Right lobe of liver (tissue), 6 donors: Measurements from ENCODE around the gene MALL. TPM values are rescaled to one million over a fixed set of nuclear protein-coding genes. Genes with fewer than 3 reads are reported as not detected.
A peak's percentile ranks its signal among the peaks of the same experiment; 100 is the strongest.
"Not testable (repeated sequence)": the region's sequence is repeated elsewhere in the genome, so short reads cannot be mapped to it uniquely, and the experiment has no call there.

Experiments
- ATAC-seq, 4 donors: fragments of 200-7000 bp; cut with Tn5 transposase; one replicate each; pipeline ENCODE4 v1.9.1; 2020; ENCODE audit warnings: mild to moderate bottlenecking in 4 of 4, moderate library complexity in 4 of 4
- DNase-seq, 3 donors: peaks; one replicate each; pipeline ENCODE4 v3.0.0-alpha.2; 2020
- H3K27ac ChIP-seq, 3 donors: fragments of 200-600 bp; one replicate each; pipeline ENCODE4 v1.8.0; 2022
- H3K27me3 ChIP-seq, 2 donors: fragments of 200-600 bp; one replicate each; pipeline ENCODE4 v1.8.0; 2022
- H3K36me3 ChIP-seq, 4 donors: fragments of 200-600 bp; sonication (generic) in 1 of 4; one replicate each; pipeline versions ENCODE4 v1.5.1 to v1.8.0; 2017 to 2022; ENCODE audit warnings: control low read depth in 1 of 4
- H3K4me1 ChIP-seq, 4 donors: fragments of 200-600 bp; sonication (generic) in 1 of 4; one replicate each; pipeline versions ENCODE4 v1.5.1 to v1.8.0; 2017 to 2022; ENCODE audit warnings: control low read depth in 1 of 4
- H3K4me3 ChIP-seq, 3 donors: fragments of 200-600 bp; one replicate each; pipeline ENCODE4 v1.8.0; 2022
- H3K9me3 ChIP-seq, 4 donors: fragments of 200-600 bp; sonication (generic) in 1 of 4; one replicate each; pipeline versions ENCODE4 v1.5.1 to v1.8.0; 2017 to 2022; ENCODE audit warnings: control low read depth in 1 of 4
- POLR2A ChIP-seq: fragments of 450-650 bp; IDR thresholded peaks from one replicate; pipeline ENCODE4 v1.6.1; 2017; ENCODE audit warnings: antibody characterized with exemption, mild to moderate bottlenecking
- WGBS: methylation state at CpG from one replicate; pipeline ENCODE4 v1.1.6; 2018; ENCODE audit warnings: low coverage, low lambda C conversion rate; ENCODE audit not compliant: insufficient coverage; ENCODE audit errors: missing lambda C conversion rate; 5-methylcytosine and 5-hydroxymethylcytosine counted together
- intact Hi-C, 2 donors: fragments of 100-400 bp; cut with DNase I; formaldehyde crosslinking; loops; one replicate each; pipeline versions ENCODE4 v1.11.2 to v1.14.1; 2022
- long read RNA-seq: library from polyadenylated mRNA; unstranded; transcript quantifications from one replicate; pipeline ENCODE4 v2.0.0, GENCODE V29; 2019
- total RNA-seq, 6 experiments: library from RNA; depleted of rRNA in 2 of 6; stranded (reverse); fragments of >200 nt in 2 of 6; fragmentation: NEBNext Ultra II Directional in 3 of 6; extraction: Animal tissue kit (Norgen Biotek cat#: 25700) in 3 of 6; gene quantifications; one replicate each; pipeline versions ENCODE4 v1.1.0 to v1.2.4, GENCODE V29; 2016 to 2023
- TF ChIP-seq, protein P1 (sequence below), 4 donors: fragments of 200-600 bp in 3 of 4; fragments of 450-650 bp in 1 of 4; IDR thresholded peaks; one replicate each; pipeline versions ENCODE4 v1.5.1 to v1.8.0; 2016 to 2022; ENCODE audit warnings: antibody characterized with exemption in 4 of 4, mild to moderate bottlenecking in 2 of 4
- donor health status: DM: no; HTN: yes; CAD: no.
- donor health status: DM: no; HTN: no; CAD: no.
- donor health status: DM: no; HTN: no; CAD: no.
- donor health status: DM: no; HTN: yes; CAD: no.
- donor health status: DM: no; HTN: yes; CAD: no.

MALL gene
- 1 to 10 TPM; 1.1 to 3.1 (median 2.2) TPM for total RNA-seq
- long read RNA-seq, result 0 reads

DNA sequence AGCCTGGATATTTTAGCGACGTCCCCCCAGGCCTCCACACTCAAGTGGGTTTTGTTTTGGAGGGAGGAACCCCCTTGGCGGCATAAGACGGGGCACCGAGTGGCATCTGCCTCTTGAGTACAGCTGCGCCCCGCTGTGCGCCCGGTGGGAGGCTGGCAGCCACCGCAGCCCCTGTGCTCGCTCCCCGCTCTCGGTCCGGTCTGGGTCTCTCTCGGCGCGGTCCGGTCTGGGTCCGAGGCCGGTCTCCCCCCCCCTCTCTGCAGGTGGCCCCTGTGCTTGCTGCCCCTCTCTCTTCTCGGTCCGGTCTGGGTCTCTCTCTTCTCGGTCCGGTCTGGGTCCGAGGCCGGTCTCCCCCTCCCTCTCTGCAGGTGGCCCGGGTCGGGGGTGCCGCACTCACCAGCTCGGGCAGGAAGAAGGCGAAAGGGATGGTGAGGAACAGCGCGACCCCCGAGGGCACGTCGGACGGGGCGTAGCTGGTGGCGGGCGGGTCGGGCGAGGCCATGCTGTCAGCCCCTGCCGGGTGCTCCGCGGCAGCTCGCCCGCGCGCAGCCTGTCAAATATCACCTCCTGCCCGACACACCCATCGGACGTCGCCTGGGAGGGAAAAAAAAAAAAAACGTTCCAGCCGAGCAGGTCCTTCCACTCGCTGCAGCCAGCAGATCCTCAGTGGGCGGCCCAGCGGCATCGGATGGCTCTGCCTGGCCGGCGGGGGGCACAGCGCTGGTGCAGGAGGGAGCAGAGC, at the start of gene MALL:
Gene MALL (minus strand): TSS at position 532 of the 742 bp plus-strand sequence. CDS start 30 bp downstream, at position 502.
- WGBS, result 11% methylated on average over 11 of the region's 62 CpGs
- Histone ChIP-seq H3K9me3 (no peaks in the 10 kb centered on the region), H3K4me1 (no peaks in the 10 kb centered on the region), H3K36me3 (no peaks in the 10 kb centered on the region), H3K4me3 (peak within 1 kb of the TSS in 1 of 3 donors; percentile 10), H3K27me3 (no peaks in the 10 kb centered on the region), H3K27ac (no peak within 1 kb of the TSS)
- TF ChIP-seq, protein P1, sequence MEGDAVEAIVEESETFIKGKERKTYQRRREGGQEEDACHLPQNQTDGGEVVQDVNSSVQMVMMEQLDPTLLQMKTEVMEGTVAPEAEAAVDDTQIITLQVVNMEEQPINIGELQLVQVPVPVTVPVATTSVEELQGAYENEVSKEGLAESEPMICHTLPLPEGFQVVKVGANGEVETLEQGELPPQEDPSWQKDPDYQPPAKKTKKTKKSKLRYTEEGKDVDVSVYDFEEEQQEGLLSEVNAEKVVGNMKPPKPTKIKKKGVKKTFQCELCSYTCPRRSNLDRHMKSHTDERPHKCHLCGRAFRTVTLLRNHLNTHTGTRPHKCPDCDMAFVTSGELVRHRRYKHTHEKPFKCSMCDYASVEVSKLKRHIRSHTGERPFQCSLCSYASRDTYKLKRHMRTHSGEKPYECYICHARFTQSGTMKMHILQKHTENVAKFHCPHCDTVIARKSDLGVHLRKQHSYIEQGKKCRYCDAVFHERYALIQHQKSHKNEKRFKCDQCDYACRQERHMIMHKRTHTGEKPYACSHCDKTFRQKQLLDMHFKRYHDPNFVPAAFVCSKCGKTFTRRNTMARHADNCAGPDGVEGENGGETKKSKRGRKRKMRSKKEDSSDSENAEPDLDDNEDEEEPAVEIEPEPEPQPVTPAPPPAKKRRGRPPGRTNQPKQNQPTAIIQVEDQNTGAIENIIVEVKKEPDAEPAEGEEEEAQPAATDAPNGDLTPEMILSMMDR (IDR thresholded peaks at IDR 0.05), result no peak
- no peak for TF ChIP-seq POLR2A
- no peak for DNase-seq
- intact Hi-C loops, result no loop called here
- peak; percentile 29 to 41 (median 38) for ATAC-seq

DNA sequence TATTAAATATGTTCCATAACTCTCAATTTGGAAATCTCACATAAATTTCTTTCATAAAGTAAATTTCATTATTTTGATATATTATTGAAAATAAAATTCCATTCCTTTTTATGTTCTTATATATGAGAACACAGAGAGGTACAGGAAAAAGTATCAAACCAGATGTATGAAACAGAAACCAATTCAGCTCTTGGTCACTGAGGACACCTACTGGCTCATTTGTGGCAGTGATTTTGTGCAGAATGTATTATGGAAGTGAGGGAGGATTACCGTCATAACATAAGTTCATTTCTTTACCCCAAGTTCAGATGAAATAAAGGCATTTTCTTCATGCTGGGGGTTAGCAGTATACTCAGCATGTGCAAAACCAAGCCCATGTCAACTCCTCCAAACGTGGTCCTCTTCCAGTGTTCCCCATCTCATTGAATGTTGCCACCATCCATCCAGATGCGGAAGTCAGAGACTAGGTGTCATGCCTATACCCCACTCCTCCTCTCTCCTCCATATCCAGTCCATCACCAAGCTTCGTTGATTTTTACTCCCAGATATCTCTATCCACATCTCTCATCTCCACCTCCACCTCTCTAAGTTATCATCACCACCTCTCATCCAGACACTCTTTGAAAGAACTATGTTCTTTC, 41.7 kb upstream of the MALL start:
- intact Hi-C loops, result no loop called here
- no peaks in the 10 kb centered on the region for H3K9me3 ChIP-seq
- no peak overlapping the region for H3K27ac ChIP-seq
- TF ChIP-seq, protein P1 (IDR thresholded peaks at IDR 0.05), result peak; percentile 70 to 78 (median 74)
- TF ChIP-seq POLR2A, result no peak
- no peak for DNase-seq
- H3K4me3 ChIP-seq, result no peak overlapping the region
- H3K27me3 ChIP-seq, result no peaks in the 10 kb centered on the region
- no peaks in the 10 kb centered on the region for H3K36me3 ChIP-seq
- H3K4me1 ChIP-seq, result no peaks in the 10 kb centered on the region
- ATAC-seq, result peak; percentile 80 to 94 (median 82)
- 28% methylated on average over 4 of the region's 4 CpGs for WGBS

DNA sequence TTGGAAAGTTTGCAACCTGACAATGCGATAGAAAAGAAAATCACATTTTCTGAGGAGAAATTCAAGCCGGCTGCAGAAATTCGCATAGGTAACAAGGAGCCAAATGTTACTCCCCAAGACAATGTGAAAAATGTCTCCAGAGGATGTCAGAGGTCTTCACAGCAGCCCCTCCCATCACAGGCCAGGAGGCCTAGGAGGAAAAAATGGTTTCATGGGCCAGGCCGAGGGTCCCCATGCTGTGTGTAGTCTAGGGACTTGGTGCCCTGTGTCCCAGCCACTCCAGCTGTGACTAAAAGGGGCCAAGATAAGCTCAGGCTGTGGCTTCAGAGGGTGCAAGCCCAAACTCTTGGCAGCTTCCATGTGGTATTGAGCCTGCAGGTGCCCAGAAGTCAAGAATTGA, 39.2 kb upstream of the MALL start:
- H3K9me3 ChIP-seq, ATAC-seq, H3K4me1 ChIP-seq, H3K36me3 ChIP-seq, H3K4me3 ChIP-seq, DNase-seq, intact Hi-C loops, H3K27ac ChIP-seq, H3K27me3 ChIP-seq: not testable (repeated sequence)
- WGBS, result 88% methylated on average over 3 of the region's 4 CpGs

DNA sequence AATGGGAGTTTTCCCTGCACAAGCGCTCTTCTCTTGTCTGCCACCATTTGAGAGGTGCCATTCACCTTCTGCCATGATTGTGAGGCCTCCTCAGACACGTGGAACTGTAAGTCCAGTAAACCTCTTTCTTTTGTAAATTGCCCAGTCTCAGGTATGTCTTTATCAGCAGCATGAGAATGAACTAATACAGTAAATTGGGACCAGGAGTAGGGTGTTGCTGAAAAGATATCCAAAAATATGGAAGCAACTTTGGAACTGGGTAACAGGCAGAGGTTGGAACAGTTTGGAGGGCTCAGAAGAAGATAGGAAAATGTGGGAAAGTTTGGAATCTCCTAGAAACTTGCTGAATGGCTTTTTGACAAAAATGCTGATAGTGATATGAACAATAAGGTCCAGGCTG, 38.6 kb upstream of the MALL start:
- 81% methylated on average over 2 of the region's 2 CpGs for WGBS
- H3K27me3 ChIP-seq, H3K36me3 ChIP-seq, H3K4me3 ChIP-seq, H3K27ac ChIP-seq, H3K9me3 ChIP-seq, ATAC-seq, intact Hi-C loops, DNase-seq, H3K4me1 ChIP-seq: not testable (repeated sequence)

DNA sequence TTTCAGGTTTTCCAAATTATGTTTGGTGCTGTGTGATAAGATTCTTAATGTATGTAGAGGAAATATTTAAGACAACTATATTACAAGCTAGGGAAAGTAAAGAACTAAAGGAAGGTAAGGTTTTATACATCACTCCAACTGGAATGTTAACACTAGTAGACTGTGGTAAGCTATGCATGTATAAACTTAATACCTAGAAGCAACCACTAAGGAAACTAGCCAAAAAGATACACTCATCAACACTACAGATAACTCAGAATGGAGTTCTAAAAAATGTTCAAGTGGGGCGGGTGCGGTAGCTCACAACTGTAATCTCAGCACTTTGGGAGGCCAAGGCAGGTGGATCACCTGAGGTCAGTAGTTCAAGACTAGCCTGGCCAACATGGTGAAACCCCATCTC, 37.8 kb upstream of the MALL start:
- 100% methylated on average over 1 of the region's 2 CpGs for WGBS
- Histone ChIP-seq H3K9me3 (no peaks in the 10 kb centered on the region), H3K27ac (no peak overlapping the region), H3K4me3 (no peak overlapping the region), H3K27me3 (no peaks in the 10 kb centered on the region), H3K4me1 (no peaks in the 10 kb centered on the region), H3K36me3 (no peaks in the 10 kb centered on the region)
- DNase-seq, result no peak
- no peak for TF ChIP-seq POLR2A
- no peak for ATAC-seq
- intact Hi-C loops, result no loop called here

DNA sequence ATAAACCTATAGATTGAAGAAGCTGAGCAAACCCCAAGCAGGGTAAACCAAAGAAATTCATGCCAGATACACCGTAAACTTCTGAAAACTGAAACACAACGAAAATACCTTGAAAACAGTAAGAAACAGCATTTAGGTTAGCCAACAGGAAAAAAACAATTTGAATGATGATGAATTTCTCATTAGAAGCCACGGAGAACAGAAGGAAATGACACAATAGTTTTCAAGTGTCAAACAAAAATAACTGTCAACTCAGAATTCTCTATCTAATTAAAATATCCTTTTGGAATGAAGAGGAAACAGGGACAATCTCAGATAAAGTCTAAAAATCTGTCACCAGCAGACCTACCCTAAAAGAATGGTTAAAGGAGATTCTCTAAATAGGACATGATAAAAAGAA, 37.3 kb upstream of the MALL start:
- intact Hi-C loops, result no loop called here
- H3K9me3 ChIP-seq, result no peaks in the 10 kb centered on the region
- DNase-seq, result no peak
- H3K4me3 ChIP-seq, result no peak overlapping the region
- WGBS, result 44% methylated on average over 3 of the region's 3 CpGs
- no peak for ATAC-seq
- no peaks in the 10 kb centered on the region for H3K36me3 ChIP-seq
- TF ChIP-seq POLR2A, result no peak
- TF ChIP-seq, protein P1 (IDR thresholded peaks at IDR 0.05), result no peak
- H3K27ac ChIP-seq, result no peak overlapping the region
- H3K27me3 ChIP-seq, result no peaks in the 10 kb centered on the region
- H3K4me1 ChIP-seq, result no peaks in the 10 kb centered on the region
